NCI-H146 treated with DMSO at 0.1 percent for 48 hours (cell line): ENCODE data around the gene GADL1.

ENCODE experiments used
- DNase-seq: peaks from one replicate; lab custom pipeline; 2025; ENCODE audit not compliant: unreplicated experiment; lab: John Stamatoyannopoulos, UW

Gene GADL1

DNA sequence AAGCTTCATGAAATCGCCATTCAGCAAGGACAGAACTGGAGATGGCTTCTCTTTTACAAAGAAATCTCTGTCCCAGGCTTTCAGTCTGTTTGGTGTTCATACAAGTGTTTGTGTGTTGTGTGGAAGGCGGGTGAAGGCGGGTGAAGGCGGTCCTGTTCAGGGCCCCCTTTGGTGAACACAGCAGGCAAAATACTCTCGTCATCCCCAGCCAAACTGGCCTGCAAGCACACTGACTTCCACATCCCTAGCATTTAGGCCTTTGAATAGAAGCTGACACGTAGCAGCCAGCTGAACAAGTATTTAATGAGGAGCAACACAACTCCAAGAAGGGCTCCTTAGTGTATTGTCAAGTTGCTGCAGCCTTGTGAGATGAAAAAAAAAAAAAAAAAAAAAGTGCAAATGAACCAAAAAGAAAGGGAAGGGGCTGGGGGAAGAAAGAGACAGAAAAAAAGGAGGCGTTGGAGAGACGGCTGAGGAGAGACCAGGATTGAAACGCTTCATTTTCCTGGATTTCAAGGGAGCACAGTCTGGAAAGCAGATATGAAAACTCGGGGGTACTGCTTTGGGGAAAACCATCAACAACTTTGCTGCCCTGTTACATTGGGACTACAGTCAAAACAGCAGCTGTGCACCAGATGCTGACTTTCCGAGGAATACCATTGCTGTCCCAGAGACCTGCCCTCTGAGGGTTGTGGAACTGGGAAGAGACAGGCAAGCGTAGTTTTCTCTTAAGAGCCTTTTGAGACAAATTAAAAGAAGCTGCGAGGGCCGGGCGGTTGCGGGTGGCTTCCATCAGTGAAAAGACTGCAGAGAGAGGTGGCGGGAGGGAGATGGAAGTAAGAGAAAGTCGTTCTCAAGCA is 213.4 kb downstream of the GADL1 start:
- no peak for DNase-seq

DNA sequence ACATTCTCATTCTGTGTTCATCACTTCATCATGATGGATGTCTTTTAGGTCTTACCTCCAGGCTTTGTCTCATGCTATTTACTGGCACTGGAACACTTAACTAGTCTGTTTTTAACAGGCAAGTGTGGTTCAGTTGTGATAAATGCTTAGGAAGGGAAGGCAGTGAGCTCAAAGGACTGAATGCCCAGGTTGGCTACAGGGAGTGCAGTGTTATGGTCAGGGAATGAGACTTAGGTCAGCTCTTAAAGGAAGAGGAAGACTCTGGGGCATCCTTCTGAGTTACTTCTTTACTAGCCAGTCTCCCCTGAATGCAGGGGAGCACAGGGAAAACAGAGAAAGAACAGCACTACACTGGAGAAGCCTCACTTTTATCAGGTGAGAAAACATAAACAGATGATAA is 215.4 kb downstream of the GADL1 start:
- DNase-seq = no peak

DNA sequence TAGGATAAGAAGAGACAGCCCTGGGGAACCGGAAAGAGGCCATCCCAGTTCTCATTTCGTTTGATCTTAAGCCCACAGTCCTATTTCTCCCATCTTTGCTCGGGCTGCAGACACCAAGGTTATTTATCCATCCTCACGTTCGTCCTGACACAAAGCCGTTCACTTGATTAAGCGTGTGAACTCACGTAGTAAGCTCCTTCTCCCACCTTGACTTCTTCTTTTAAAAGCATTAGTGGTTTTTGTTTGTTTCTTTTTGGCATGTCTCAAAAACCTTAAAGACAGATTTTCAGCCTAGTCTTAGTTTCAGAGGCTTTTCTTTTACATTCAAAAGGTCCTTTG is 217.1 kb downstream of the GADL1 start:
- DNase-seq = no peak

DNA sequence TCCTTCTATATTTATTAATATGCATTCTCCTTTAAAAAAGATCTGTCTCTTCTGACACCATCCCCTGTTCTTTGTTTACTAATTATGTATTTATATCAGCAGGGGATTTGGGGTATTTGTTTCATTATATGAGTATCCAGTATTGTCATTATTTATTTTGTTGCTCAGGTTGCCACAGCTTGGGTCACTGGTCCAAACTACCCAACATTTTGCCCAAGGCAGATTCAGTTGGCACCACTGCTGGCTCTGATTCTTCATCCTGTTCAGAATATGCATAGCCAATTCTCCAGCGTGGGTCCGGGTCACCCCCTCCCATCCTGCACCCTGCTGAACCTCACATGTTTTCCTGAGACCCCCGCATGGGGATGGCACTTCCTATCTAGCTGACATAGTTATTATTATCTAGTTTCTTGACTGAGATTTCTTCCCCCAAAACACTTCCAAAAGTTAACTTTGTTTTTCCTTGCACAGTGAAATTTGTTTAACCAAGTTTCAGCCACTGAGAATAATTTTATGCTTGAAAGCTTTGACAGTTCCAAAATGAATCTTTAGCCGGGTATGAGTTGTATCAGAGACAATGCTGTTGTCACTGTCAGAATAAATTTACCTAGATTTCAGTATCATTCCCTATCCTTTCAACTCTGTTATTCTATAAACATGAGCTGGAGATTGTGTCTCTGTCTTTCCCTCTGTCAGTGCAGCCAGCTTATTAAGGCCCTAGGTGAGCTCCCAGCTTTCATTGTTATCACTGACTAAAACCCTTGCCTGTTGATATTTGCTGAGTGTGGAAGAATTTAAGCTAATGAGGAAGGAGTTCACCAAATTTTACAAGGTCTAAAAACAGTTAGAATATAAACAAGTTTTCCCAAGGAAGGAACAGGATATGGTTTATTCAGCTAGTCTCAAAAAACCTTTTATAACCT is 217.8 kb downstream of the GADL1 start:
- no peak for DNase-seq
